ENCODE results near the gene PLSCR1.

- TF ChIP-seq POLR2A (IDR thresholded peaks at IDR 0.05; ENCODE audit: low read length), result no peak
- TF ChIP-seq GATA1 (IDR thresholded peaks at IDR 0.05; ENCODE audit: low read depth, low read length), result no peak
Measured at GRCh38 chr3:146569314-146569713, 24.9 kb upstream of the PLSCR1 start.
